Ishikawa (cell line): Measurements from ENCODE around the gene SATB2.

ENCODE experiments used
- CREB1 ChIP-seq: IDR thresholded peaks from 2 replicates; pipeline ENCODE4 v1.6.1; 2012; ENCODE audit warnings: low read depth
- EGR1 ChIP-seq: IDR thresholded peaks from 2 replicates; pipeline ENCODE4 v1.6.1; 2012
- EP300 ChIP-seq: IDR thresholded peaks from 2 replicates; pipeline ENCODE4 v1.6.1; 2012; ENCODE audit warnings: borderline replicate concordance
- TAF1 ChIP-seq: IDR thresholded peaks from 2 replicates; pipeline ENCODE4 v1.6.1; 2012; ENCODE audit warnings: low read depth, mild to moderate bottlenecking

DNA sequence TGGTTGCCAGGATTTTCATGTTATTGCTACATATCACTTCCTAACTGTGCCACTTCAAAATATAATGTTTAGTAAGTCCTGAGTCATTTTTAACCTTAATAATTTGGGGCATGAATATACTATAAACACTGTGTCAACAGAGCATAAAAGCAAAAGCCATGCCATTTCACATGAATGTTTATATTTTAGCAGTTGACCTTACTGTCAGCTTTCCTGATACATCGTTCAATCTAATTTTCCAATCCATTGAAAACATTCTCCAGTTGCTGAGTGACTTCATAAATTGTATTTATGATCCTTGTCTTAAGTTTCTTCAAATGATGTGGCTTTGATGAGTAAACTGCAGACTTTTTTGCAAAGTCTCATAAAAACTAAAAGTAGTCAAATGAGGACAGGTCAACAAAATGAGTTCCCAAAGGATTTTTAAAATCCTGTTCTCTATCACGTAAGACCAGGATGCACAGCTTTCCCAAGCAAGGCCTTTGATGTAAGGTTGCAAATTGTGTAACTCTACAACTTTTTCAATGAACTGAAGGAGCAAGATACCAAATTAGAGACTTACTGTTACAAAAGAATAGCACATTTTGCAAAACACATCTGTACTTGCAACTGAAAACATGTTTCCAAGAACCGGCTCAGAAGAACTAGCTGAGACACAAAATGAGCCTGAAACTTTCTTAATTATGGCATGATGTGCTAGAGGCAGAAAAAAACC is 117.7 kb downstream of the SATB2 start:
- TF ChIP-seq CREB1 (no peak), TAF1 (no peak), EGR1 (no peak), EP300 (no peak)
